HepG2 (cell line): ENCODE data around the gene ERICH6. TPM values are rescaled to one million over a fixed set of nuclear protein-coding genes. Genes with fewer than 3 reads are reported as not detected.

ENCODE experiments used
- ATAD3A ChIP-seq: sonication (generic); formaldehyde crosslinking; IDR thresholded peaks from 2 replicates; pipeline ENCODE4 v1.4.0; 2020; ENCODE audit warnings: missing genetic modification reagents
- BRCA1 ChIP-seq: sonication (generic); formaldehyde crosslinking; IDR thresholded peaks from 2 replicates; pipeline ENCODE4 v1.4.0; 2020; ENCODE audit warnings: missing genetic modification reagents
- CREB1 ChIP-seq, 2 experiments: fragments of 450-650 bp in 1 of 2; IDR thresholded peaks; 2 replicates each; pipeline ENCODE4 v1.6.1; 2016 to 2017; ENCODE audit warnings: control low read depth in 1 of 2, mild to moderate bottlenecking in 1 of 2, missing compliant biosample characterization in 1 of 2, missing genetic modification characterization in 1 of 2
- DNMT1 ChIP-seq: sonication (generic); formaldehyde crosslinking; IDR thresholded peaks from 2 replicates; pipeline ENCODE4 v1.5.1; 2020; ENCODE audit warnings: mild to moderate bottlenecking, missing genetic modification reagents
- ERF ChIP-seq: IDR thresholded peaks from 2 replicates; pipeline ENCODE4 v1.6.1; 2018; ENCODE audit warnings: missing biosample characterization, missing genetic modification reagents
- FOXK1 ChIP-seq: sonication (generic); formaldehyde crosslinking; IDR thresholded peaks from 2 replicates; pipeline ENCODE4 v1.4.0; 2020; ENCODE audit warnings: low read depth, missing genetic modification reagents, borderline replicate concordance
- HCFC1 ChIP-seq: fragments of 150-350 bp; IDR thresholded peaks from 2 replicates; pipeline ENCODE4 v1.6.1; 2014; ENCODE audit warnings: low read depth, low read length
- ISX ChIP-seq: sonication (generic); formaldehyde crosslinking; conservative IDR thresholded peaks from 2 replicates; pipeline ENCODE4 v1.5.0; 2020; ENCODE audit warnings: missing genetic modification reagents
- KLF13 ChIP-seq: sonication (generic); formaldehyde crosslinking; IDR thresholded peaks from 2 replicates; pipeline ENCODE4 v1.4.0; 2020; ENCODE audit warnings: mild to moderate bottlenecking, missing genetic modification reagents
- LCORL ChIP-seq, 2 experiments: fragments of 450-650 bp in 1 of 2; sonication (generic) in 1 of 2; formaldehyde crosslinking in 1 of 2; IDR thresholded peaks; 2 replicates each; pipeline versions ENCODE4 v1.5.0 to v1.6.1; 2017 to 2020; ENCODE audit warnings: antibody characterized with exemption in 1 of 2, missing genetic modification reagents in 1 of 2
- MAFK ChIP-seq, 2 experiments: IDR thresholded peaks in 1 of 2; conservative IDR thresholded peaks in 1 of 2; 2 replicates each; pipeline ENCODE4 v1.6.1; 2011; ENCODE audit warnings: improper control_type of control experiment in 2 of 2, low read length in 2 of 2
- NFE2L1 ChIP-seq: sonication (generic); formaldehyde crosslinking; IDR thresholded peaks from 2 replicates; pipeline ENCODE4 v1.4.0; 2020; ENCODE audit warnings: missing genetic modification reagents, mild to moderate bottlenecking, borderline replicate concordance
- PTBP1 ChIP-seq: fragments of 200-400 bp; formaldehyde crosslinking; IDR thresholded peaks from 2 replicates; pipeline ENCODE4 v1.6.1; 2018; ENCODE audit warnings: low read length, low read depth; ENCODE audit not compliant: poor library complexity, severe bottlenecking
- RARA ChIP-seq: IDR thresholded peaks from 2 replicates; pipeline ENCODE4 v1.6.1; 2016; ENCODE audit warnings: missing genetic modification reagents, missing compliant biosample characterization
- RARG ChIP-seq: sonication (generic); formaldehyde crosslinking; IDR thresholded peaks from 2 replicates; pipeline ENCODE4 v1.4.0; 2020; ENCODE audit warnings: low read depth, mild to moderate bottlenecking, missing genetic modification reagents
- RFX1 ChIP-seq: fragments of 450-650 bp; IDR thresholded peaks from 2 replicates; pipeline ENCODE4 v1.6.1; 2017
- TMF1 ChIP-seq: sonication (generic); formaldehyde crosslinking; IDR thresholded peaks from 2 replicates; pipeline ENCODE4 v1.8.1; 2022; ENCODE audit warnings: low read depth, missing genetic modification reagents
- ZNF484 ChIP-seq: sonication (generic); formaldehyde crosslinking; IDR thresholded peaks from 2 replicates; pipeline ENCODE4 v1.5.1; 2020; ENCODE audit warnings: mild to moderate bottlenecking, low read depth, missing genetic modification reagents, borderline replicate concordance
- ZNF709 ChIP-seq: sonication (generic); formaldehyde crosslinking; IDR thresholded peaks from 2 replicates; pipeline ENCODE4 v1.5.0; 2020; ENCODE audit warnings: mild to moderate bottlenecking, missing genetic modification reagents
- ZNF891 ChIP-seq: sonication (generic); formaldehyde crosslinking; IDR thresholded peaks from 2 replicates; pipeline ENCODE4 v1.5.0; 2020; ENCODE audit warnings: mild to moderate bottlenecking, missing genetic modification reagents
- ZZZ3 ChIP-seq: sonication (generic); formaldehyde crosslinking; IDR thresholded peaks from 2 replicates; pipeline ENCODE4 v1.4.0; 2020; ENCODE audit warnings: missing genetic modification reagents, mild to moderate bottlenecking, borderline replicate concordance
- polyA plus RNA-seq, 8 experiments: library from polyadenylated mRNA; depleted of rRNA in 3 of 8; stranded (reverse) in 7 of 8; unstranded in 1 of 8; fragments of >200 nt; fragmentation: Illumina TruSeq in 4 of 8; extraction: Trizol in 4 of 8; gene quantifications; 2 replicates each; pipeline versions ENCODE4 v1.2.1 to v1.2.3, GENCODE V29; 2011 to 2016; ENCODE audit warnings: low read depth in 4 of 8, missing spikeins in 1 of 8, mixed read lengths in 1 of 8; ENCODE audit not compliant: insufficient read depth in 1 of 8
- total RNA-seq, 5 experiments: library from RNA; depleted of rRNA; stranded (reverse); fragments of >200 nt; fragmentation: Illumina TruSeq; extraction: Trizol; gene quantifications; 2 replicates each; pipeline ENCODE4 v1.2.3, GENCODE V29; 2016; ENCODE audit warnings: low read depth in 1 of 5
- TF ChIP-seq, protein P1 (sequence below): sonication (generic); IDR thresholded peaks from 2 replicates; pipeline ENCODE4 v1.6.1; 2016; ENCODE audit warnings: low read depth, borderline replicate concordance
- TF ChIP-seq, protein P2 (sequence below): sonication (generic); formaldehyde crosslinking; conservative IDR thresholded peaks from 2 replicates; pipeline ENCODE4 v1.8.0; 2022; ENCODE audit warnings: mild to moderate bottlenecking, moderate library complexity, missing genetic modification reagents
- TF ChIP-seq, protein P3 (sequence below): sonication (generic); formaldehyde crosslinking; IDR thresholded peaks from 2 replicates; pipeline ENCODE4 v1.4.0; 2020; ENCODE audit warnings: mild to moderate bottlenecking, missing genetic modification reagents
- TF ChIP-seq, protein P4 (sequence below), 2 experiments: sonication (generic) in 1 of 2; formaldehyde crosslinking in 1 of 2; IDR thresholded peaks; 2 replicates each; pipeline versions ENCODE4 v1.4.0 to v1.6.1; 2018 to 2020; ENCODE audit warnings: missing genetic modification reagents in 2 of 2, borderline replicate concordance in 1 of 2, low read depth in 1 of 2, mild to moderate bottlenecking in 1 of 2, missing biosample characterization in 1 of 2

ERICH6 gene
- total and polyA plus RNA-seq, 2 of the 13 experiments (the other 11 are each of a cell fraction or from before 2014, with no cell fraction given): 0.03 TPM; not detected in 1

DNA sequence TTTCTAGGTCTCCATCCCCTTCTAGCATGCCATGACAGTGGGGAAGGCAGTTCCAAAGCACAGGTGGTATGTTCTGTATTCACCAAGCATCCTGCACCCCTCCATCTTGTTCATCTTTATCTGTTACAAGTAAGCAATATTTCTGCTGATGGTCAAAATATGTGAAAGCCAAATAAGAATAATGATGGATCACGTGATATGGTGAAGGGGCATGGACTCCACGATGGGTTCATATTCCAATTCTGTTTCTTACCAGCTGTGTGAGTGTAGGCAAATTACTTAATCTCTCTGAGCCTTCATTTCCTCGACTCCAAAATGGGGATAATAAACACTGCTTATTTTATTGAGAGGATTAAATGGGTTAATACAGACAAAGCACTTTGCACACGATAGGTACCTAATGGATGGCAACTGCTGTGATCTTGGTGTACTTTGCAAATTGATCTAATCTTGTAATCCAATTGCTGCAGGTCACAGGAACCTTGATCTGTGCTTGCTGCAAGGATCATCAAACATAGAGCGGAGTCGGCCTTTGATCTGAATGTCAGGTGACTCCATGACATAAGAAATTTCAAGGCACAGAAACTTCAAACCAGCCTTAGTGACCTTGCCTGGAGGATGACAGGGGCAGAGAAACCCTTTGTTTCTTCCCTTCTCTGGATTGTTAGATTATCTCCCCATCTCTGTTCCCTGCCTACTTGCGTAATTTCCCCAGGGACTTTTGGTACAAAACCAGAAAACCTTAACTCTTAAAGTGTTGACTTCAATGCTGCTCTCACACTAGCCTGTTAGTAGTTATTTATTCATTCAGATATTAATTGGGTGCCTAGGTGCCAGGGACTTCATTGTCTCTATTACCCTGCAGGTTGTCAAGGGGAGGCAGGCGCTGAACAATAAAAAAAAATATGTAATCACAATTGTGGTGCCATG, 33.4 kb upstream of the ERICH6 start (continued):
- no peak for TF ChIP-seq LCORL (IDR thresholded peaks at IDR 0.05)
- TF ChIP-seq LCORL (CRISPR knock-in tag; IDR thresholded peaks at IDR 0.05): no peak
- no peak for TF ChIP-seq ATAD3A (CRISPR knock-in tag)
- no peak for TF ChIP-seq ZNF709 (CRISPR knock-in tag)
- TF ChIP-seq, protein P1, sequence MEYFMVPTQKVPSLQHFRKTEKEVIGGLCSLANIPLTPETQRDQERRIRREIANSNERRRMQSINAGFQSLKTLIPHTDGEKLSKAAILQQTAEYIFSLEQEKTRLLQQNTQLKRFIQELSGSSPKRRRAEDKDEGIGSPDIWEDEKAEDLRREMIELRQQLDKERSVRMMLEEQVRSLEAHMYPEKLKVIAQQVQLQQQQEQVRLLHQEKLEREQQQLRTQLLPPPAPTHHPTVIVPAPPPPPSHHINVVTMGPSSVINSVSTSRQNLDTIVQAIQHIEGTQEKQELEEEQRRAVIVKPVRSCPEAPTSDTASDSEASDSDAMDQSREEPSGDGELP: peak; percentile 87
- TF ChIP-seq MAFK (conservative IDR thresholded peaks at IDR 0.05 in 1 of 2, IDR thresholded peaks at IDR 0.05 in 1 of 2; ENCODE audit: low read length in 2 of 2): peak; percentile 27 to 53; a peak in 2 of 4 replicates
- TF ChIP-seq FOXK1 (CRISPR knock-in tag): peak; percentile 85; the same call in 1 of the 2 replicates
- TF ChIP-seq, protein P2, sequence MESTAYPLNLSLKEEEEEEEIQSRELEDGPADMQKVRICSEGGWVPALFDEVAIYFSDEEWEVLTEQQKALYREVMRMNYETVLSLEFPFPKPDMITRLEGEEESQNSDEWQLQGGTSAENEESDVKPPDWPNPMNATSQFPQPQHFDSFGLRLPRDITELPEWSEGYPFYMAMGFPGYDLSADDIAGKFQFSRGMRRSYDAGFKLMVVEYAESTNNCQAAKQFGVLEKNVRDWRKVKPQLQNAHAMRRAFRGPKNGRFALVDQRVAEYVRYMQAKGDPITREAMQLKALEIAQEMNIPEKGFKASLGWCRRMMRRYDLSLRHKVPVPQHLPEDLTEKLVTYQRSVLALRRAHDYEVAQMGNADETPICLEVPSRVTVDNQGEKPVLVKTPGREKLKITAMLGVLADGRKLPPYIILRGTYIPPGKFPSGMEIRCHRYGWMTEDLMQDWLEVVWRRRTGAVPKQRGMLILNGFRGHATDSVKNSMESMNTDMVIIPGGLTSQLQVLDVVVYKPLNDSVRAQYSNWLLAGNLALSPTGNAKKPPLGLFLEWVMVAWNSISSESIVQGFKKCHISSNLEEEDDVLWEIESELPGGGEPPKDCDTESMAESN (CRISPR knock-in tag): no peak
- TF ChIP-seq RARG (CRISPR knock-in tag): no peak; the same call in 1 of the 2 replicates
- TF ChIP-seq, protein P3, sequence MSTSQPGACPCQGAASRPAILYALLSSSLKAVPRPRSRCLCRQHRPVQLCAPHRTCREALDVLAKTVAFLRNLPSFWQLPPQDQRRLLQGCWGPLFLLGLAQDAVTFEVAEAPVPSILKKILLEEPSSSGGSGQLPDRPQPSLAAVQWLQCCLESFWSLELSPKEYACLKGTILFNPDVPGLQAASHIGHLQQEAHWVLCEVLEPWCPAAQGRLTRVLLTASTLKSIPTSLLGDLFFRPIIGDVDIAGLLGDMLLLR: no peak
- no peak for TF ChIP-seq TMF1
- TF ChIP-seq, protein P4, sequence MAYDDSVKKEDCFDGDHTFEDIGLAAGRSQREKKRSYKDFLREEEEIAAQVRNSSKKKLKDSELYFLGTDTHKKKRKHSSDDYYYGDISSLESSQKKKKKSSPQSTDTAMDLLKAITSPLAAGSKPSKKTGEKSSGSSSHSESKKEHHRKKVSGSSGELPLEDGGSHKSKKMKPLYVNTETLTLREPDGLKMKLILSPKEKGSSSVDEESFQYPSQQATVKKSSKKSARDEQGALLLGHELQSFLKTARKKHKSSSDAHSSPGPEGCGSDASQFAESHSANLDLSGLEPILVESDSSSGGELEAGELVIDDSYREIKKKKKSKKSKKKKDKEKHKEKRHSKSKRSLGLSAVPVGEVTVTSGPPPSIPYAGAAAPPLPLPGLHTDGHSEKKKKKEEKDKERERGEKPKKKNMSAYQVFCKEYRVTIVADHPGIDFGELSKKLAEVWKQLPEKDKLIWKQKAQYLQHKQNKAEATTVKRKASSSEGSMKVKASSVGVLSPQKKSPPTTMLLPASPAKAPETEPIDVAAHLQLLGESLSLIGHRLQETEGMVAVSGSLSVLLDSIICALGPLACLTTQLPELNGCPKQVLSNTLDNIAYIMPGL (CRISPR knock-in tag; IDR thresholded peaks at IDR 0.05; ENCODE audit: borderline replicate concordance in 1 of 2, low read depth in 1 of 2): no peak; a peak in 2 of 4 replicates
- TF ChIP-seq DNMT1 (CRISPR knock-in tag): no peak
- no peak for TF ChIP-seq ZNF891 (CRISPR knock-in tag)
- peak; percentile 67; the same call in 1 of the 2 replicates for TF ChIP-seq CREB1 (IDR thresholded peaks at IDR 0.05)
- TF ChIP-seq CREB1 (CRISPR knock-in tag; IDR thresholded peaks at IDR 0.05): peak; percentile 86
- no peak for TF ChIP-seq BRCA1
- no peak for TF ChIP-seq NFE2L1 (CRISPR knock-in tag)
- TF ChIP-seq RARA: peak; percentile 99
- no peak for TF ChIP-seq RFX1
- TF ChIP-seq PTBP1: no peak
- TF ChIP-seq KLF13 (CRISPR knock-in tag): no peak
- TF ChIP-seq ISX (CRISPR knock-in tag): no peak
- TF ChIP-seq ZNF484 (CRISPR knock-in tag): no peak
- peak; percentile 87 for TF ChIP-seq ERF (CRISPR knock-in tag)
- TF ChIP-seq HCFC1: no peak
- TF ChIP-seq ZZZ3: no peak
